Measurements from ENCODE around the gene ZNF502. TPM values are rescaled to one million over a fixed set of nuclear protein-coding genes. Genes with fewer than 3 reads are reported as not detected.

ZNF502 gene
- total RNA-seq, 4 donors from 2014 or later = 1.8 to 4.8 (median 1.9) TPM

DNA sequence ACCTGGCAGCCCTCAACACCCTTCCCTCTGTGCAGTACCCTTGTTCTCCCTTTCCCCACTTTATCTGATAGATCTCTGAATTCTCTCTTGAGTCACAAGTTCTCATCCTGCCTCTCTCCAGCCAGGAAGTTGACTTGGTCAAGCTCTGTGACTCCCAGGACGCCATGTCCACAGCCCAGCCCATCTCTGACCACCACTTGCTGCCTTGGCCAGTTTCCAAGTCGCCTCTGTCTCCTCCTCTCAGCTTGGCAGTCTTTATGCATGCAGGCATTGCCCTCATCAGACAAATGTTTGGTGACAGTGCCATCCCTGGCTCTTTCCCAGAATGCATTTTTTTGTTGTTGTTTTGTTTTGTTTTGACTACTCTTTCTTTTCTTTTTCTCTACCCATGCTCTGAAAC lies 38.2 kb upstream of the ZNF502 start:
- Histone ChIP-seq H3K36me3 (no peaks in the 10 kb centered on the region), H3K27ac (no peak overlapping the region), H3K4me1 (no peaks in the 10 kb centered on the region), H3K27me3 (no peaks in the 10 kb centered on the region), H3K4me3 (no peak overlapping the region), H3K9me3 (no peaks in the 10 kb centered on the region)
- intact Hi-C loops (cut with DNase I; ENCODE audit: low total_unique reads) = no loop called here
- TF ChIP-seq, protein P1, sequence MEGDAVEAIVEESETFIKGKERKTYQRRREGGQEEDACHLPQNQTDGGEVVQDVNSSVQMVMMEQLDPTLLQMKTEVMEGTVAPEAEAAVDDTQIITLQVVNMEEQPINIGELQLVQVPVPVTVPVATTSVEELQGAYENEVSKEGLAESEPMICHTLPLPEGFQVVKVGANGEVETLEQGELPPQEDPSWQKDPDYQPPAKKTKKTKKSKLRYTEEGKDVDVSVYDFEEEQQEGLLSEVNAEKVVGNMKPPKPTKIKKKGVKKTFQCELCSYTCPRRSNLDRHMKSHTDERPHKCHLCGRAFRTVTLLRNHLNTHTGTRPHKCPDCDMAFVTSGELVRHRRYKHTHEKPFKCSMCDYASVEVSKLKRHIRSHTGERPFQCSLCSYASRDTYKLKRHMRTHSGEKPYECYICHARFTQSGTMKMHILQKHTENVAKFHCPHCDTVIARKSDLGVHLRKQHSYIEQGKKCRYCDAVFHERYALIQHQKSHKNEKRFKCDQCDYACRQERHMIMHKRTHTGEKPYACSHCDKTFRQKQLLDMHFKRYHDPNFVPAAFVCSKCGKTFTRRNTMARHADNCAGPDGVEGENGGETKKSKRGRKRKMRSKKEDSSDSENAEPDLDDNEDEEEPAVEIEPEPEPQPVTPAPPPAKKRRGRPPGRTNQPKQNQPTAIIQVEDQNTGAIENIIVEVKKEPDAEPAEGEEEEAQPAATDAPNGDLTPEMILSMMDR (IDR thresholded peaks at IDR 0.05 in 4 of 5, conservative IDR thresholded peaks at IDR 0.05 in 1 of 5) = no peak
- no peak for TF ChIP-seq POLR2A (IDR thresholded peaks at IDR 0.05)
- ATAC-seq (no peak), DNase-seq (no peak)
- in situ Hi-C loops (cut with MboI; ENCODE audit: low sequenced_read_pairs in 4 of 4) = no loop called here

DNA sequence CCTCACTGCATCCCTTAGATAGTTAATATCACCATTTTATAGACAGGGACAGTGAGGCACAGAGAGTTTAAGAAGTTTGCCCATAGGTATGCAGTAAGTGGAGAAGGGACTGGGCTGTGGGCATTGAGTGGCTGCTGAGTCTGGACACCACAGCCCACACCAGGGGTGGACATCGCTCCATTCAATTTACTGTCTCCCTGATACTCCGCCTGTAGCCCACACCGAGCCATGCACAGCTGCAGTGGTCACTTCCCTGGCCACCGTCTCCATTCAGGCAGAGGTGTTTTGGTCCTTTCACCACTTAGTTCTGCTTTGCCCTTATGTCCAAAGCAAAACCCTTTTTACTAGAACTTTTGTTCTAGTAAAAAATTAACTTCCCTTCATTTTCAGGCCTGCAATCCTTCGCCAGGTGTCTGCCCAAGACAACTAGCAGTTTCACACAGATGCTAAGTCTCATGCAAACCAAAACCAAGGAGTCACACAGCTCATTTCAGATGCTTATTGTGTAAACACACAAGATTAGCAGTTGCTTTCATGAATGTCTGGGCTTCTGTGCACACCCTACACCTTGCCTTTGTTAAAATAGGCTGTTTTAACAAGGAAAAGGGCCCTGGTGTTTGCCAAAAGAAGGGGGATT lies 33.9 kb upstream of the ZNF502 start:
- Histone ChIP-seq H3K4me1 (no peaks in the 10 kb centered on the region), H3K9me3 (no peaks in the 10 kb centered on the region), H3K27ac (no peak overlapping the region), H3K36me3 (no peaks in the 10 kb centered on the region), H3K4me3 (no peak overlapping the region), H3K27me3 (no peaks in the 10 kb centered on the region)
- DNase-seq = no peak
- ATAC-seq = no peak
- intact Hi-C loops (cut with DNase I; ENCODE audit: low total_unique reads) = no loop called here
- no peak for TF ChIP-seq POLR2A (IDR thresholded peaks at IDR 0.05)
- TF ChIP-seq, protein P1 (IDR thresholded peaks at IDR 0.05 in 4 of 5, conservative IDR thresholded peaks at IDR 0.05 in 1 of 5) = no peak
- in situ Hi-C loops (cut with MboI; ENCODE audit: low sequenced_read_pairs in 4 of 4) = no loop called here

DNA sequence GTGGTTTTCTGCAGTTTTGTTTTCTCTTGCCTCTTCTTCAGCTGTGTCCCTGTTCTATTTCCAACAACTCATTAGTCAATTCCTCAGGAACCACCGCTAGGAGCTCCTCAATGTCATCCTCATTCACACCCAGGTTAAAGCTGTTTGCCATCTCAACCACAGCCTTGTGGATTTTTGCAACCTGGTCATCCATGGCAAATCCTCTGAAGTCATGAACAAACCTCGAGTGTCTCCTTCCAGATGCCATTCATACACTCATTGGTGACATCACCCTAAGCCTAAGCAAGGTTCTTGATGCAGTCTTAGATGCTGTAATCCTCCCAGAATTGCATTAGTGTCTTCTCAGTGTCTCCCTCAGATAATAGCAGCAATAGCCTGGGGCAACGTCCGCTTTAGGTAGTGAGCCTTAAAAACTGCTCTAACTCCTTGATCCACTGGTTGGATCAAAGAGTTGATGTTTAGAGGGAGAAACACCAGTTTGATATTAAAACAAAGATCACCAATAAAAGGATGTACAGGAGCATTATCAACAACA lies 31.5 kb upstream of the ZNF502 start:
- ATAC-seq = no peak
- no peak overlapping the region for H3K27ac ChIP-seq
- intact Hi-C loops (cut with DNase I; ENCODE audit: low total_unique reads) = no loop called here

DNA sequence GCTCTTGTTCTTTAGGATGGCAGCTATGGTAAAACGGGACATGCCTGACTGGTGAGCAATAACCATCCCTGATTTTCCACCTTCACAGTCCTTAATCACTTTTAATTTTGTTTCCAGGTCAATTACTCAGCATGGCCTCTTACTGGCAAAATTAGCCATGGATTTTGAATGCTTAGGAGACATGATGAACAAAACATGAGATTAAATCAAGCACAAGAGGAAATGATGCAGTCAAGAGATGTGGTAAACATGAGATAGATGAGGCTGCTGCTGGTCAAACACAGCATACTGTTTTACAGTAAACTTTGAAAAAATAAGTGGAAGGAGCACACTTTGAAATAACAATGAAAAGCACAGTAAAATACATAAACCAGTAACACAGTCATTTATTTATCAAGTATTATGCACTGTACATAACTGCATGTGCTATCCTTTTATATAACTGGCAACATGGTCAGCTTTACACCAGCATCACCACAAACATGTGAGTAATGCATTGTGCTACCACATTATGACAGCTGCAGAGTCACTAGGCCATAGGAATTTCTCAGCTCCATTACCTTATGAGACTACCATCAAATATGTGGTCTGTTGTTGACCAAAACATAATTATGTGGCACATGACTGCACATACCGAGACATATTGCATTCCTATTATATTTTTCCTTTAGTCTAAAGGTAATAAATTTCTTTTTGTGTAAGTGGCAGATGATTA lies 30.1 kb upstream of the ZNF502 start:
- no peak for ATAC-seq
- intact Hi-C loops (cut with DNase I; ENCODE audit: low total_unique reads) = no loop called here
- TF ChIP-seq POLR2A (IDR thresholded peaks at IDR 0.05) = no peak
- TF ChIP-seq, protein P1 (IDR thresholded peaks at IDR 0.05 in 4 of 5, conservative IDR thresholded peaks at IDR 0.05 in 1 of 5) = no peak
- no peaks in the 10 kb centered on the region for H3K36me3 ChIP-seq
- peaks cover 4 to 5% of the 10 kb centered on the region in 2 donors for H3K4me1 ChIP-seq
- no peak for DNase-seq
- no peak overlapping the region for H3K4me3 ChIP-seq
- peaks cover 0 to 9% (median 0%) of the 10 kb centered on the region in 3 donors for H3K27me3 ChIP-seq
- H3K9me3 ChIP-seq = no peaks in the 10 kb centered on the region
- in situ Hi-C loops (cut with MboI; ENCODE audit: low sequenced_read_pairs in 4 of 4) = no loop called here
- H3K27ac ChIP-seq = no peak overlapping the region

More for the DNA sequence above, 31.5 kb upstream of the ZNF502 start:
- H3K36me3 ChIP-seq = no peaks in the 10 kb centered on the region
- peaks cover 4 to 5% of the 10 kb centered on the region in 2 donors for H3K4me1 ChIP-seq
- peaks cover 0 to 7% (median 0%) of the 10 kb centered on the region in 3 donors for H3K27me3 ChIP-seq
- no peak for DNase-seq
- no peaks in the 10 kb centered on the region for H3K9me3 ChIP-seq
- TF ChIP-seq, protein P1 (IDR thresholded peaks at IDR 0.05 in 4 of 5, conservative IDR thresholded peaks at IDR 0.05 in 1 of 5) = no peak
- no peak for TF ChIP-seq POLR2A (IDR thresholded peaks at IDR 0.05)
- in situ Hi-C loops (cut with MboI; ENCODE audit: low sequenced_read_pairs in 4 of 4) = no loop called here
- H3K4me3 ChIP-seq = no peak overlapping the region
